Activated T-cell treated with anti-CD3 and anti-CD28 coated beads for 1 hour (primary cell): ENCODE data around the gene CYCS.
"Not testable (repeated sequence)": the region's sequence is repeated elsewhere in the genome, so short reads cannot be mapped to it uniquely, and the experiment has no call there.

ENCODE experiments used
- DNase-seq: peaks from one replicate; pipeline ENCODE4 v3.0.0-alpha.2; 2020; ENCODE audit warnings: low read depth

Gene CYCS

GRCh38 chr7:25118048-25118753 lies 6.9 kb downstream of the CYCS start:
- no peak for DNase-seq

- no peak for DNase-seq
Observed at GRCh38 chr7:25117226-25118047, 7.6 kb downstream of the CYCS start.

GRCh38 chr7:25116621-25117020 lies 8.4 kb downstream of the CYCS start:
- no peak for DNase-seq

- not testable (repeated sequence) for DNase-seq
Observed at GRCh38 chr7:25110514-25110913, 14.5 kb downstream of the CYCS start.

- DNase-seq: no peak
Observed at GRCh38 chr7:25109276-25109675, 15.8 kb downstream of the CYCS start.

GRCh38 chr7:25105911-25106310 lies 19.1 kb downstream of the CYCS start:
- DNase-seq: no peak

- DNase-seq: no peak
Observed at GRCh38 chr7:25103773-25104172, 21.3 kb downstream of the CYCS start.

GRCh38 chr7:25101817-25102216 lies 23.2 kb downstream of the CYCS start:
- no peak for DNase-seq

GRCh38 chr7:25098096-25099046 lies 26.7 kb downstream of the CYCS start:
- DNase-seq: peak; percentile 19

- DNase-seq: no peak
Observed at GRCh38 chr7:25095516-25096345, 29.3 kb downstream of the CYCS start.

GRCh38 chr7:25093268-25093826 lies 31.7 kb downstream of the CYCS start:
- peak; percentile 75 for DNase-seq

- no peak for DNase-seq
Observed at GRCh38 chr7:25091779-25092178, 33.3 kb downstream of the CYCS start.

- no peak for DNase-seq
Observed at GRCh38 chr7:25091176-25091575, 33.9 kb downstream of the CYCS start.

- DNase-seq: no peak
Observed at GRCh38 chr7:25090374-25090773, 34.7 kb downstream of the CYCS start.

- no peak for DNase-seq
Observed at GRCh38 chr7:25087855-25088254, 37.2 kb downstream of the CYCS start.

GRCh38 chr7:25084821-25085220 lies 40.2 kb downstream of the CYCS start:
- no peak for DNase-seq

GRCh38 chr7:25083201-25083600 lies 41.9 kb downstream of the CYCS start:
- no peak for DNase-seq

- DNase-seq: not testable (repeated sequence)
Observed at GRCh38 chr7:25082041-25082440, 43.0 kb downstream of the CYCS start.

GRCh38 chr7:25077096-25077495 lies 48.0 kb downstream of the CYCS start:
- DNase-seq: no peak

GRCh38 chr7:25075459-25075858 lies 49.6 kb downstream of the CYCS start:
- no peak for DNase-seq

GRCh38 chr7:25073451-25073850 lies 51.6 kb downstream of the CYCS start:
- DNase-seq: no peak
